ENCODE measurements around the gene MMD.
A peak's percentile ranks its signal among the peaks of the same experiment; 100 is the strongest.
"Not testable (repeated sequence)": the region's sequence is repeated elsewhere in the genome, so short reads cannot be mapped to it uniquely, and the experiment has no call there.

Gene MMD

GRCh38 chr17:55423535-55423934 is 1.9 kb upstream of the MMD start:
- Histone ChIP-seq H3K27me3 (ENCODE audit: insufficient read depth, low read length) (no peaks in the 10 kb centered on the region), H3K14ac (ENCODE audit: low read length) (no peak overlapping the region), H3K4me3 (ENCODE audit: low read depth, low read length) (no peak overlapping the region), H2AFZ (ENCODE audit: insufficient read depth, low read length, poor library complexity) (no peak overlapping the region), H3K79me1 (ENCODE audit: low read length) (peaks cover 14% of the 10 kb centered on the region), H3K4me2 (ENCODE audit: low read length) (no peak overlapping the region), H4K12ac (ENCODE audit: low read depth, low read length) (no peak overlapping the region), H4K91ac (ENCODE audit: low read depth, low read length) (no peak overlapping the region), H3K9ac (ENCODE audit: low read length) (no peak overlapping the region), H3K79me2 (ENCODE audit: control insufficient read depth, insufficient read depth, low read length, poor library complexity) (peaks cover 9% of the 10 kb centered on the region), H3K18ac (ENCODE audit: low read length) (no peak overlapping the region), H3K9me3 (ENCODE audit: insufficient read depth, low read depth, low read length) (no peaks in the 10 kb centered on the region), H2AK5ac (ENCODE audit: low read length) (no peak overlapping the region), H3K4ac (ENCODE audit: low read depth, low read length) (no peak overlapping the region), H2BK5ac (ENCODE audit: low read depth, low read length, poor library complexity) (no peak overlapping the region), H3K36me3 (ENCODE audit: control insufficient read depth in 1 of 2, insufficient read depth in 2 of 2, low read length in 2 of 2) (no peaks in the 10 kb centered on the region), H3K4me1 (ENCODE audit: control insufficient read depth in 1 of 2, insufficient read depth in 2 of 2, low read length in 2 of 2) (peaks cover 0 to 5% of the 10 kb centered on the region in 2 experiments), H4K8ac (ENCODE audit: low read depth, low read length) (no peak overlapping the region), H3K23ac (ENCODE audit: low read length) (no peak overlapping the region), H2BK120ac (ENCODE audit: insufficient read depth, low read length, poor library complexity) (no peak overlapping the region), H2BK12ac (ENCODE audit: low read length) (no peak overlapping the region), H3K27ac (ENCODE audit: low read depth, low read length) (no peak overlapping the region)
- no CpG with 5 or more reads among the region's 3 CpGs for WGBS (ENCODE audit: extremely low coverage, insufficient coverage, insufficient read length)
- no peak for DNase-seq

- H2AFZ ChIP-seq (ENCODE audit: insufficient read depth, low read length, poor library complexity); H3K4ac ChIP-seq (ENCODE audit: low read depth, low read length); H3K79me2 ChIP-seq (ENCODE audit: control insufficient read depth, insufficient read depth, low read length, poor library complexity); H4K12ac ChIP-seq (ENCODE audit: low read depth, low read length); H3K27me3 ChIP-seq (ENCODE audit: insufficient read depth, low read length); H3K18ac ChIP-seq (ENCODE audit: low read length); H3K14ac ChIP-seq (ENCODE audit: low read length); H2BK5ac ChIP-seq (ENCODE audit: low read depth, low read length, poor library complexity); H3K23ac ChIP-seq (ENCODE audit: low read length); H3K4me3 ChIP-seq (ENCODE audit: low read depth, low read length); H4K91ac ChIP-seq (ENCODE audit: low read depth, low read length); H3K36me3 ChIP-seq (ENCODE audit: control insufficient read depth in 1 of 2, insufficient read depth in 2 of 2, low read length in 2 of 2); H2AK5ac ChIP-seq (ENCODE audit: low read length); H3K4me1 ChIP-seq (ENCODE audit: control insufficient read depth in 1 of 2, insufficient read depth in 2 of 2, low read length in 2 of 2); H3K9me3 ChIP-seq (ENCODE audit: insufficient read depth, low read depth, low read length); H3K27ac ChIP-seq (ENCODE audit: low read depth, low read length); H3K9ac ChIP-seq (ENCODE audit: low read length); H3K4me2 ChIP-seq (ENCODE audit: low read length); H4K8ac ChIP-seq (ENCODE audit: low read depth, low read length): not testable (repeated sequence)
- H2BK12ac ChIP-seq (ENCODE audit: low read length), result peak overlapping the region; percentile 31
- no CpG with 5 or more reads among the region's 6 CpGs for WGBS (ENCODE audit: extremely low coverage, insufficient coverage, insufficient read length)
- peak overlapping the region; percentile 74 for H2BK120ac ChIP-seq (ENCODE audit: insufficient read depth, low read length, poor library complexity)
- peaks cover 14% of the 10 kb centered on the region for H3K79me1 ChIP-seq (ENCODE audit: low read length)
- DNase-seq, result peak in 1 of 2 donors; percentile 48
Measured at GRCh38 chr17:55422828-55423164, 1.2 kb upstream of the MMD start.

GRCh38 chr17:55420776-55421178 is 858 bp downstream of the MMD start:
- Histone ChIP-seq H3K27ac (ENCODE audit: low read depth, low read length) (peak overlapping the region; percentile 91), H3K27me3 (ENCODE audit: insufficient read depth, low read length) (no peaks in the 10 kb centered on the region), H4K12ac (ENCODE audit: low read depth, low read length) (peak overlapping the region; percentile 6), H3K18ac (ENCODE audit: low read length) (peak overlapping the region; percentile 76), H3K36me3 (ENCODE audit: control insufficient read depth in 1 of 2, insufficient read depth in 2 of 2, low read length in 2 of 2) (no peaks in the 10 kb centered on the region), H2AFZ (ENCODE audit: insufficient read depth, low read length, poor library complexity) (peak overlapping the region; percentile 53), H3K4ac (ENCODE audit: low read depth, low read length) (peak overlapping the region; percentile 72), H3K23ac (ENCODE audit: low read length) (no peak overlapping the region), H3K4me2 (ENCODE audit: low read length) (peak overlapping the region; percentile 85), H3K79me1 (ENCODE audit: low read length) (peaks cover 14% of the 10 kb centered on the region), H3K14ac (ENCODE audit: low read length) (peak overlapping the region; percentile 28), H4K8ac (ENCODE audit: low read depth, low read length) (peak overlapping the region; percentile 96), H2BK12ac (ENCODE audit: low read length) (no peak overlapping the region), H3K9ac (ENCODE audit: low read length) (peak overlapping the region; percentile 81), H3K79me2 (ENCODE audit: control insufficient read depth, insufficient read depth, low read length, poor library complexity) (peaks cover 11% of the 10 kb centered on the region), H3K9me3 (ENCODE audit: insufficient read depth, low read depth, low read length) (no peaks in the 10 kb centered on the region), H2BK5ac (ENCODE audit: low read depth, low read length, poor library complexity) (peak overlapping the region; percentile 95), H3K4me1 (ENCODE audit: control insufficient read depth in 1 of 2, insufficient read depth in 2 of 2, low read length in 2 of 2) (peaks cover 0 to 11% of the 10 kb centered on the region in 2 experiments), H2BK120ac (ENCODE audit: insufficient read depth, low read length, poor library complexity) (peak overlapping the region; percentile 27), H3K4me3 (ENCODE audit: low read depth, low read length) (peak overlapping the region; percentile 88), H2AK5ac (ENCODE audit: low read length) (peak overlapping the region; percentile 8), H4K91ac (ENCODE audit: low read depth, low read length) (peak overlapping the region; percentile 87)
- no peak for DNase-seq
- WGBS (ENCODE audit: extremely low coverage, insufficient coverage, insufficient read length), result no CpG with 5 or more reads among the region's 21 CpGs

- H2BK120ac ChIP-seq (ENCODE audit: insufficient read depth, low read length, poor library complexity), result no peak overlapping the region
- no peaks in the 10 kb centered on the region for H3K9me3 ChIP-seq (ENCODE audit: insufficient read depth, low read depth, low read length)
- peak overlapping the region; percentile 85 for H3K4me2 ChIP-seq (ENCODE audit: low read length)
- H3K23ac ChIP-seq (ENCODE audit: low read length), result no peak overlapping the region
- H3K79me1 ChIP-seq (ENCODE audit: low read length), result peaks cover 14% of the 10 kb centered on the region
- peak overlapping the region; percentile 18 for H3K4ac ChIP-seq (ENCODE audit: low read depth, low read length)
- H4K91ac ChIP-seq (ENCODE audit: low read depth, low read length), result peak overlapping the region; percentile 87
- H2AK5ac ChIP-seq (ENCODE audit: low read length), result no peak overlapping the region
- H3K9ac ChIP-seq (ENCODE audit: low read length), result no peak overlapping the region
- H3K4me1 ChIP-seq (ENCODE audit: control insufficient read depth in 1 of 2, insufficient read depth in 2 of 2, low read length in 2 of 2), result peaks cover 0 to 11% of the 10 kb centered on the region in 2 experiments
- no peak overlapping the region for H2BK12ac ChIP-seq (ENCODE audit: low read length)
- no peak overlapping the region for H4K12ac ChIP-seq (ENCODE audit: low read depth, low read length)
- WGBS (ENCODE audit: extremely low coverage, insufficient coverage, insufficient read length), result no CpG with 5 or more reads among the region's 6 CpGs
- no peaks in the 10 kb centered on the region for H3K27me3 ChIP-seq (ENCODE audit: insufficient read depth, low read length)
- H3K36me3 ChIP-seq (ENCODE audit: control insufficient read depth in 1 of 2, insufficient read depth in 2 of 2, low read length in 2 of 2), result no peaks in the 10 kb centered on the region
- no peak overlapping the region for H3K27ac ChIP-seq (ENCODE audit: low read depth, low read length)
- no peak overlapping the region for H3K14ac ChIP-seq (ENCODE audit: low read length)
- peak overlapping the region; percentile 95 for H2BK5ac ChIP-seq (ENCODE audit: low read depth, low read length, poor library complexity)
- peaks cover 11% of the 10 kb centered on the region for H3K79me2 ChIP-seq (ENCODE audit: control insufficient read depth, insufficient read depth, low read length, poor library complexity)
- H3K18ac ChIP-seq (ENCODE audit: low read length), result no peak overlapping the region
- peak; percentile 58 to 79 for DNase-seq
- peak overlapping the region; percentile 53 for H2AFZ ChIP-seq (ENCODE audit: insufficient read depth, low read length, poor library complexity)
- peak overlapping the region; percentile 88 for H3K4me3 ChIP-seq (ENCODE audit: low read depth, low read length)
- no peak overlapping the region for H4K8ac ChIP-seq (ENCODE audit: low read depth, low read length)
Measured at GRCh38 chr17:55420067-55420775, 1.4 kb downstream of the MMD start.
